ENCODE measurements around the gene BPI. TPM values are rescaled to one million over a fixed set of nuclear protein-coding genes. Genes with fewer than 3 reads are reported as not detected.

Gene BPI
- not detected in 5 replicates for total RNA-seq (2022; extraction: Qiagen RNA extraction; ENCODE audit: low read depth)

DNA sequence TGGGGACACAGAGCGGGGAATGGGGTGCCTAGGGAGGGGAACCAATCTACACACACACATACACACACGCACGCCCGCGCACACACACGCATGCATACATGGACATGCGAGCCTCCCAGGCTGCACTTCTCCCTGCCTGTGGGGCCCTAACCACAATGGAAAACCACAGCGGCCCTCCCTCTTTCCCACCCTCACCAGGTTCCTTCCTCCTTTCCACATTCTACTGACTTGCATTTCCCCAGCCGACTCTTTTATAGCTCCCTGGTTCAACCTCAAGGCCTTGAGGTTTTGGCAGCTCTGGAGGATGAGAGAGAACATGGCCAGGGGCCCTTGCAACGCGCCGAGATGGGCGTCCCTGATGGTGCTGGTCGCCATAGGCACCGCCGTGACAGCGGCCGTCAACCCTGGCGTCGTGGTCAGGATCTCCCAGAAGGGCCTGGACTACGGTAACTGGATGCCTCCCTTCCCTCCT is at the start of gene BPI:
TSS of gene BPI (plus strand) at position 249 of the 472 bp plus-strand sequence. CDS start at position 317, 68 bp downstream.

GRCh38 chr20:38260378-38261053 is 43.4 kb upstream of the BPI start, which contains the start of gene KIAA1755:
Gene KIAA1755, minus strand, starts transcription at chr20:38260735. Its CDS starts 235 bp downstream, at chr20:38260500.

DNA sequence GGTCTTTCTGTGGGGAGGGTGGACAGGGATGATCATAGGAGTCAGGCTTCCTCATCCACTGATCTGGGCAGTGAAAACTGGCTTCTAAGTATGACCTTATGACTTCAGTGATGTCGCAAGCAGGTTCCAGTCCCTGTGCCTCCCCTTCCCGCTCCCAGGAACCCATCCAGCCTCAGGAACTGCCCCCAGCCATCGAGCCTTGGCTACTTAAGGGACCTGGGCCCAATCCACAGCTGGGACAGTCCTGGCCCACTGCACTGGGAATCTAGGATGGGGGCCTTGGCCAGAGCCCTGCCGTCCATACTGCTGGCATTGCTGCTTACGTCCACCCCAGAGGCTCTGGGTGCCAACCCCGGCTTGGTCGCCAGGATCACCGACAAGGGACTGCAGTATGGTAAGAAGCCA is 42.3 kb downstream of the BPI start, which contains the start of gene LBP:
TSS of gene LBP (plus strand) at position 236 of the 405 bp plus-strand sequence. CDS start at position 271, 35 bp downstream.

Other genes starting within 250 kb of the BPI start
- gene TGM2, start 138.9 kb upstream of the BPI start, total RNA-seq (2022; extraction: Qiagen RNA extraction; ENCODE audit: low read depth): 313 to 490 TPM (median 410 TPM) in 5 replicates
- 0.07 to 0.28 TPM (median 0.19 TPM) in 5 replicates for gene KIAA1755, start 43.4 kb upstream of the BPI start, total RNA-seq (2022; extraction: Qiagen RNA extraction; ENCODE audit: low read depth)
- 0.72 to 1.5 TPM (median 0.99 TPM) in 5 replicates for gene LBP, start 42.3 kb downstream of the BPI start, total RNA-seq (2022; extraction: Qiagen RNA extraction; ENCODE audit: low read depth)
- gene SNHG17, start 131.2 kb downstream of the BPI start, total RNA-seq (2022; extraction: Qiagen RNA extraction; ENCODE audit: low read depth): 162 to 219 TPM (median 202 TPM) in 5 replicates
- gene RALGAPB, start 168.7 kb downstream of the BPI start, total RNA-seq (2022; extraction: Qiagen RNA extraction; ENCODE audit: low read depth): 11.5 to 18.4 TPM (median 16.2 TPM) in 5 replicates